Measurements from ENCODE around the gene MSL2. TPM values are rescaled to one million over a fixed set of nuclear protein-coding genes. Genes with fewer than 3 reads are reported as not detected.

The MSL2 gene
- total RNA-seq, 1 experiment from 2014 or later, result 37.8 TPM

DNA sequence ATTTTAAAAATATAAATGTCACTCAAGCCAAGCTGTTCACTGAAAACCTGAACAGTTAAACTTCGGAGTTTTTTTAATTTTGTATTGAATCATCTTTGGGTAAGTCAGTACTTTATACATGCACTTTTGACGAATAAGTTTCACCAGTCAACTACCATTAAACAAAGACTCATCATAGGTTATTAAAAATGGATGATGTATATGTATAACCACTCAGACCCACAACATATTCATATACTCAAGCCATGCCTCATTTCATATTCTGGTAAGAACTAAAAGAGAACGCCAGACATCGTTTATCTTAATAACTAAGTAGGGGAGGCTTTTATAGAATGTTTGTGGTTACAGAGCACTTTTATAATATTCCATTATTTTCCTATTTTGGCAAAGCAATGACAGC is 18.3 kb downstream of the MSL2 start:
- no peaks in the 10 kb centered on the region for H3K9me3 Mint-ChIP-seq
- H3K4me1 Mint-ChIP-seq, result peaks cover 16% of the 10 kb centered on the region
- TF ChIP-seq, protein P1, sequence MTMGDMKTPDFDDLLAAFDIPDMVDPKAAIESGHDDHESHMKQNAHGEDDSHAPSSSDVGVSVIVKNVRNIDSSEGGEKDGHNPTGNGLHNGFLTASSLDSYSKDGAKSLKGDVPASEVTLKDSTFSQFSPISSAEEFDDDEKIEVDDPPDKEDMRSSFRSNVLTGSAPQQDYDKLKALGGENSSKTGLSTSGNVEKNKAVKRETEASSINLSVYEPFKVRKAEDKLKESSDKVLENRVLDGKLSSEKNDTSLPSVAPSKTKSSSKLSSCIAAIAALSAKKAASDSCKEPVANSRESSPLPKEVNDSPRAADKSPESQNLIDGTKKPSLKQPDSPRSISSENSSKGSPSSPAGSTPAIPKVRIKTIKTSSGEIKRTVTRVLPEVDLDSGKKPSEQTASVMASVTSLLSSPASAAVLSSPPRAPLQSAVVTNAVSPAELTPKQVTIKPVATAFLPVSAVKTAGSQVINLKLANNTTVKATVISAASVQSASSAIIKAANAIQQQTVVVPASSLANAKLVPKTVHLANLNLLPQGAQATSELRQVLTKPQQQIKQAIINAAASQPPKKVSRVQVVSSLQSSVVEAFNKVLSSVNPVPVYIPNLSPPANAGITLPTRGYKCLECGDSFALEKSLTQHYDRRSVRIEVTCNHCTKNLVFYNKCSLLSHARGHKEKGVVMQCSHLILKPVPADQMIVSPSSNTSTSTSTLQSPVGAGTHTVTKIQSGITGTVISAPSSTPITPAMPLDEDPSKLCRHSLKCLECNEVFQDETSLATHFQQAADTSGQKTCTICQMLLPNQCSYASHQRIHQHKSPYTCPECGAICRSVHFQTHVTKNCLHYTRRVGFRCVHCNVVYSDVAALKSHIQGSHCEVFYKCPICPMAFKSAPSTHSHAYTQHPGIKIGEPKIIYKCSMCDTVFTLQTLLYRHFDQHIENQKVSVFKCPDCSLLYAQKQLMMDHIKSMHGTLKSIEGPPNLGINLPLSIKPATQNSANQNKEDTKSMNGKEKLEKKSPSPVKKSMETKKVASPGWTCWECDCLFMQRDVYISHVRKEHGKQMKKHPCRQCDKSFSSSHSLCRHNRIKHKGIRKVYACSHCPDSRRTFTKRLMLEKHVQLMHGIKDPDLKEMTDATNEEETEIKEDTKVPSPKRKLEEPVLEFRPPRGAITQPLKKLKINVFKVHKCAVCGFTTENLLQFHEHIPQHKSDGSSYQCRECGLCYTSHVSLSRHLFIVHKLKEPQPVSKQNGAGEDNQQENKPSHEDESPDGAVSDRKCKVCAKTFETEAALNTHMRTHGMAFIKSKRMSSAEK (CRISPR knock-in tag; IDR thresholded peaks at IDR 0.05; ENCODE audit: borderline replicate concordance), result no peak
- no peak for TF ChIP-seq ZBTB21 (CRISPR knock-in tag; IDR thresholded peaks at IDR 0.05; ENCODE audit: borderline replicate concordance)
- TF ChIP-seq, protein P2, sequence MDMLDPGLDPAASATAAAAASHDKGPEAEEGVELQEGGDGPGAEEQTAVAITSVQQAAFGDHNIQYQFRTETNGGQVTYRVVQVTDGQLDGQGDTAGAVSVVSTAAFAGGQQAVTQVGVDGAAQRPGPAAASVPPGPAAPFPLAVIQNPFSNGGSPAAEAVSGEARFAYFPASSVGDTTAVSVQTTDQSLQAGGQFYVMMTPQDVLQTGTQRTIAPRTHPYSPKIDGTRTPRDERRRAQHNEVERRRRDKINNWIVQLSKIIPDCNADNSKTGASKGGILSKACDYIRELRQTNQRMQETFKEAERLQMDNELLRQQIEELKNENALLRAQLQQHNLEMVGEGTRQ (CRISPR knock-in tag; IDR thresholded peaks at IDR 0.05), result no peak
- TF ChIP-seq, protein P3, sequence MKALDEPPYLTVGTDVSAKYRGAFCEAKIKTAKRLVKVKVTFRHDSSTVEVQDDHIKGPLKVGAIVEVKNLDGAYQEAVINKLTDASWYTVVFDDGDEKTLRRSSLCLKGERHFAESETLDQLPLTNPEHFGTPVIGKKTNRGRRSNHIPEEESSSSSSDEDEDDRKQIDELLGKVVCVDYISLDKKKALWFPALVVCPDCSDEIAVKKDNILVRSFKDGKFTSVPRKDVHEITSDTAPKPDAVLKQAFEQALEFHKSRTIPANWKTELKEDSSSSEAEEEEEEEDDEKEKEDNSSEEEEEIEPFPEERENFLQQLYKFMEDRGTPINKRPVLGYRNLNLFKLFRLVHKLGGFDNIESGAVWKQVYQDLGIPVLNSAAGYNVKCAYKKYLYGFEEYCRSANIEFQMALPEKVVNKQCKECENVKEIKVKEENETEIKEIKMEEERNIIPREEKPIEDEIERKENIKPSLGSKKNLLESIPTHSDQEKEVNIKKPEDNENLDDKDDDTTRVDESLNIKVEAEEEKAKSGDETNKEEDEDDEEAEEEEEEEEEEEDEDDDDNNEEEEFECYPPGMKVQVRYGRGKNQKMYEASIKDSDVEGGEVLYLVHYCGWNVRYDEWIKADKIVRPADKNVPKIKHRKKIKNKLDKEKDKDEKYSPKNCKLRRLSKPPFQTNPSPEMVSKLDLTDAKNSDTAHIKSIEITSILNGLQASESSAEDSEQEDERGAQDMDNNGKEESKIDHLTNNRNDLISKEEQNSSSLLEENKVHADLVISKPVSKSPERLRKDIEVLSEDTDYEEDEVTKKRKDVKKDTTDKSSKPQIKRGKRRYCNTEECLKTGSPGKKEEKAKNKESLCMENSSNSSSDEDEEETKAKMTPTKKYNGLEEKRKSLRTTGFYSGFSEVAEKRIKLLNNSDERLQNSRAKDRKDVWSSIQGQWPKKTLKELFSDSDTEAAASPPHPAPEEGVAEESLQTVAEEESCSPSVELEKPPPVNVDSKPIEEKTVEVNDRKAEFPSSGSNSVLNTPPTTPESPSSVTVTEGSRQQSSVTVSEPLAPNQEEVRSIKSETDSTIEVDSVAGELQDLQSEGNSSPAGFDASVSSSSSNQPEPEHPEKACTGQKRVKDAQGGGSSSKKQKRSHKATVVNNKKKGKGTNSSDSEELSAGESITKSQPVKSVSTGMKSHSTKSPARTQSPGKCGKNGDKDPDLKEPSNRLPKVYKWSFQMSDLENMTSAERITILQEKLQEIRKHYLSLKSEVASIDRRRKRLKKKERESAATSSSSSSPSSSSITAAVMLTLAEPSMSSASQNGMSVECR (CRISPR knock-in tag; IDR thresholded peaks at IDR 0.05; ENCODE audit: borderline replicate concordance), result no peak
- TF ChIP-seq, protein P4, sequence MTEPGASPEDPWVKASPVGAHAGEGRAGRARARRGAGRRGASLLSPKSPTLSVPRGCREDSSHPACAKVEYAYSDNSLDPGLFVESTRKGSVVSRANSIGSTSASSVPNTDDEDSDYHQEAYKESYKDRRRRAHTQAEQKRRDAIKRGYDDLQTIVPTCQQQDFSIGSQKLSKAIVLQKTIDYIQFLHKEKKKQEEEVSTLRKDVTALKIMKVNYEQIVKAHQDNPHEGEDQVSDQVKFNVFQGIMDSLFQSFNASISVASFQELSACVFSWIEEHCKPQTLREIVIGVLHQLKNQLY (CRISPR knock-in tag; IDR thresholded peaks at IDR 0.05), result no peak
- no peak for TF ChIP-seq TP53 (CRISPR knock-in tag; IDR thresholded peaks at IDR 0.05)
- TF ChIP-seq CBFB (CRISPR knock-in tag; IDR thresholded peaks at IDR 0.05; ENCODE audit: low read depth), result no peak
- no peak for TF ChIP-seq ETV6 (CRISPR knock-in tag; IDR thresholded peaks at IDR 0.05)
- no peak for TF ChIP-seq NR3C1 (CRISPR knock-in tag; conservative IDR thresholded peaks at IDR 0.05; ENCODE audit: low read depth)
- TF ChIP-seq, protein P5, sequence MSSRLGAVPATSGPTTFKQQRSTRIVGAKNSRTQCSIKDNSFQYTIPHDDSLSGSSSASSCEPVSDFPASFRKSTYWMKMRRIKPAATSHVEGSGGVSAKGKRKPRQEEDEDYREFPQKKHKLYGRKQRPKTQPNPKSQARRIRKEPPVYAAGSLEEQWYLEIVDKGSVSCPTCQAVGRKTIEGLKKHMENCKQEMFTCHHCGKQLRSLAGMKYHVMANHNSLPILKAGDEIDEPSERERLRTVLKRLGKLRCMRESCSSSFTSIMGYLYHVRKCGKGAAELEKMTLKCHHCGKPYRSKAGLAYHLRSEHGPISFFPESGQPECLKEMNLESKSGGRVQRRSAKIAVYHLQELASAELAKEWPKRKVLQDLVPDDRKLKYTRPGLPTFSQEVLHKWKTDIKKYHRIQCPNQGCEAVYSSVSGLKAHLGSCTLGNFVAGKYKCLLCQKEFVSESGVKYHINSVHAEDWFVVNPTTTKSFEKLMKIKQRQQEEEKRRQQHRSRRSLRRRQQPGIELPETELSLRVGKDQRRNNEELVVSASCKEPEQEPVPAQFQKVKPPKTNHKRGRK (CRISPR knock-in tag; IDR thresholded peaks at IDR 0.05; ENCODE audit: borderline replicate concordance), result no peak
- no peak for TF ChIP-seq RORB (CRISPR knock-in tag; IDR thresholded peaks at IDR 0.05)
- no peak for TF ChIP-seq PRRX2 (CRISPR knock-in tag; IDR thresholded peaks at IDR 0.05)
- TF ChIP-seq JAZF1 (CRISPR knock-in tag; IDR thresholded peaks at IDR 0.05), result no peak
- TF ChIP-seq, protein P6, sequence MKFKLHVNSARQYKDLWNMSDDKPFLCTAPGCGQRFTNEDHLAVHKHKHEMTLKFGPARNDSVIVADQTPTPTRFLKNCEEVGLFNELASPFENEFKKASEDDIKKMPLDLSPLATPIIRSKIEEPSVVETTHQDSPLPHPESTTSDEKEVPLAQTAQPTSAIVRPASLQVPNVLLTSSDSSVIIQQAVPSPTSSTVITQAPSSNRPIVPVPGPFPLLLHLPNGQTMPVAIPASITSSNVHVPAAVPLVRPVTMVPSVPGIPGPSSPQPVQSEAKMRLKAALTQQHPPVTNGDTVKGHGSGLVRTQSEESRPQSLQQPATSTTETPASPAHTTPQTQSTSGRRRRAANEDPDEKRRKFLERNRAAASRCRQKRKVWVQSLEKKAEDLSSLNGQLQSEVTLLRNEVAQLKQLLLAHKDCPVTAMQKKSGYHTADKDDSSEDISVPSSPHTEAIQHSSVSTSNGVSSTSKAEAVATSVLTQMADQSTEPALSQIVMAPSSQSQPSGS (CRISPR knock-in tag; IDR thresholded peaks at IDR 0.05; ENCODE audit: borderline replicate concordance, low read depth), result no peak
- TF ChIP-seq NR2C2 (CRISPR knock-in tag; IDR thresholded peaks at IDR 0.05), result no peak
- H3K4me3 Mint-ChIP-seq, result no peak overlapping the region
- ATAC-seq (no peak), DNase-seq (ENCODE audit: low spot score) (no peak)
- POLR2A ChIA-PET, result no interaction called here
- CTCF ChIA-PET, result no interaction called here
- H3K27me3 Mint-ChIP-seq (ENCODE audit: low read depth), result no peaks in the 10 kb centered on the region
- no peaks in the 10 kb centered on the region for H3K36me3 Mint-ChIP-seq
- no peak overlapping the region for H3K27ac Mint-ChIP-seq

All from WTC11 (cell line).